Measurements from ENCODE around the gene SMPD1.
"Not testable (repeated sequence)": the region's sequence is repeated elsewhere in the genome, so short reads cannot be mapped to it uniquely, and the experiment has no call there.

Gene SMPD1

GRCh38 chr11:6388748-6389147 lies 1.5 kb upstream of the SMPD1 start:
- no peak for DNase-seq

GRCh38 chr11:6390718-6391469 lies 620 bp downstream of the SMPD1 start:
- DNase-seq: peak in 1 of 51 donors; percentile 50

- no peak for DNase-seq
Measured at GRCh38 chr11:6391537-6392134, 1.4 kb downstream of the SMPD1 start.

GRCh38 chr11:6392251-6392650 lies 2.0 kb downstream of the SMPD1 start:
- DNase-seq: not testable (repeated sequence)

GRCh38 chr11:6393989-6394670 lies 3.9 kb downstream of the SMPD1 start:
- no peak for DNase-seq

- DNase-seq: peak in 1 of 51 donors; percentile 40
Measured at GRCh38 chr11:6395470-6396060, 5.3 kb downstream of the SMPD1 start.

GRCh38 chr11:6397156-6397555 lies 6.9 kb downstream of the SMPD1 start:
- no peak for DNase-seq

GRCh38 chr11:6397636-6398035 lies 7.4 kb downstream of the SMPD1 start:
- DNase-seq: no peak

GRCh38 chr11:6400431-6401345 lies 10.4 kb downstream of the SMPD1 start:
- peak in 6 of 51 donors; percentile 16 to 38 (median 30) for DNase-seq

- DNase-seq: no peak
Measured at GRCh38 chr11:6401464-6401863, 11.2 kb downstream of the SMPD1 start.

- peak in 1 of 51 donors; percentile 59 for DNase-seq
Measured at GRCh38 chr11:6402061-6402470, 11.8 kb downstream of the SMPD1 start.

- DNase-seq: no peak
Measured at GRCh38 chr11:6402561-6402981, 12.3 kb downstream of the SMPD1 start.

- no peak for DNase-seq
Measured at GRCh38 chr11:6403539-6403938, 13.3 kb downstream of the SMPD1 start.

GRCh38 chr11:6404342-6405051 lies 14.2 kb downstream of the SMPD1 start:
- DNase-seq: peak in 24 of 51 donors; percentile 20 to 70 (median 48)

- DNase-seq: peak in 37 of 51 donors; percentile 24 to 84 (median 63)
Measured at GRCh38 chr11:6405052-6405667, 14.9 kb downstream of the SMPD1 start.

GRCh38 chr11:6405846-6406245 lies 15.6 kb downstream of the SMPD1 start:
- no peak for DNase-seq

- no peak for DNase-seq
Measured at GRCh38 chr11:6406370-6406769, 16.1 kb downstream of the SMPD1 start.

- peak in 25 of 51 donors; percentile 27 to 77 (median 64) for DNase-seq
Measured at GRCh38 chr11:6410695-6411430, 20.6 kb downstream of the SMPD1 start.

GRCh38 chr11:6411594-6412031 lies 21.3 kb downstream of the SMPD1 start:
- peak in 47 of 51 donors; percentile 6 to 91 (median 71) for DNase-seq
